HG03175 (cell line): ENCODE results near the gene PBRM1.

Source experiments
- ATAC-seq: cut with Tn5 transposase; IDR thresholded peaks from one replicate; pipeline ENCODE4 v1.9.1; 2021; ENCODE audit warnings: mild to moderate bottlenecking, moderate library complexity; ENCODE audit not compliant: unreplicated experiment

PBRM1 gene

DNA sequence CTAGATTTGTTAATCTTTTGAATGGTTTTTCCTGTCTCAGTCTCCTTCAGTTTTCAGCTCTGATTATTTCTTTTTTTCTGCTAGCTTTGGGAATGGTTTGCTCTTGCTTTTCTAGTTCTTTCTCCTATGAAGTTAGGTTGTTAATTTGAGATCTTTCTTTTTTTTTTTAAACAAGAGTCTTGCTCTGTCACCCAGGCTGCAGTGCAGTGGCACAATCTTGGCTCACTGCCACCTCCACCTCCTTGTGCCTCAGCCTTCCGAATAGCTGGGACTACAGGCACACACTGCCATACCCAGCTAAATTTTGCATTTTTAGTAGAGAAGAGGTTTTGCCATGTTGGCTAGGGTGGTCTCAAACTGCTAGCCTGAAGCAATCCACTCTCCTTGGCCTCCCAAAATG, 92.6 kb downstream of the PBRM1 start:
- no peak for ATAC-seq

DNA sequence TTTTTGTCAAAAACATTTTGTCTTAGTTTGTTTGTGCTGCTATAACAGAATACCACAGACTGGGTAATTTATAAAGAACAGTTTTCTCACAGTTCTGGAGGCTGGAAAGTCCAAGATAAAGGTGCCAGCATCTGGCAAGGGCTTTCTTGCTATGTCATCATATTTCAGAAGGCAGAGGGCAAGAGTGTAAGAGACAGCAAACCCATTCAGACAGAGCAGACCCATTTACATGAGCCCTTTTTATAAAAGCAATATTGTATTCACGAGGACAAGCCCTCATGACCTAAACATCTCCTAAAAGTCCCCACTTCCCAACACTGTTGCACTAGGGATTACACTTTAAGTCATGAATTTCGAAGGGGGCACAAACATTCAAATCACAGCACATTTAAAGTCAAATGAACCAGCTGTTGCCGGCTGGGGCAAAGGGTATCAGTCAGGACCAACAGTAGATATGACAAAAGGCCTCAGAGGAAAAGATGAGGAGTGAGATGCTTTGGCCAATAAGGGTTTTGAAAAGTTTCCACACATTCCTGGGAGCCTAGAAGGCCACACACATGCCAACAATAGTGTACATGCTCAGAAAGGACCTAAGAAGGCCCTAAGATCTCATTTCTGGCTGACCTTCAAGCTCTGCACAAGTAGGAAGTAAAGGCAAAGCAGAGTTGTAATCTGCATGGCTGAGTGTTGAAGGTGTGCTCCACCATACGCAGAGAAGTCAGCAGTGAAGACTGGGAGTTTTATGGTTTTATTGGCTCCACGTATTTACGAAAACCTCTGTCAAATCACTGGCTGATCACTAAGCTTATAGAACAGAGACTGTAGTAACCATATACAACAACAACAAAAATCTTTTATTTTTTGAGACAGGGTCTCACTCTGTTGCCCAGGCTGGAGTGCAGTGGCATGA, 111.4 kb downstream of the PBRM1 start:
- ATAC-seq, result no peak

DNA sequence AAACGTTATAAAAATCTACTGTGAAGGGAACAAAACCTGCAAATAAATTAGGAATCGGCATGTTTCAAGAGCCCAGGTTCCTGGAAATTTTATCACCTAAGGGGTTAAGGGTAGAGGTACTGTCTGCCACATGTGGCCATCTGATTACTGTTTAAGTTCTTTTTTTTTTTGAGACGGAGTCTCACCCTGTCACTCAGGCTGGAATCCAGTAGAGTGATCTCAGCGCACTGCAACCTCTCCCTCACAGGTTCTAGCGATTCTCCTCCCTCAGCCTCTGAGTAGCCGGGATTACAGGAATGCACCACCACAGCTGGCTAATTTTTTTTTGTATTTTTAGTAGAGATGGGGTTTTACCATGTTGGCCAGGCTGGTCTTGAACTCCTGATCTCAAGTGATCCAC, 113.5 kb downstream of the PBRM1 start:
- ATAC-seq, result no peak

DNA sequence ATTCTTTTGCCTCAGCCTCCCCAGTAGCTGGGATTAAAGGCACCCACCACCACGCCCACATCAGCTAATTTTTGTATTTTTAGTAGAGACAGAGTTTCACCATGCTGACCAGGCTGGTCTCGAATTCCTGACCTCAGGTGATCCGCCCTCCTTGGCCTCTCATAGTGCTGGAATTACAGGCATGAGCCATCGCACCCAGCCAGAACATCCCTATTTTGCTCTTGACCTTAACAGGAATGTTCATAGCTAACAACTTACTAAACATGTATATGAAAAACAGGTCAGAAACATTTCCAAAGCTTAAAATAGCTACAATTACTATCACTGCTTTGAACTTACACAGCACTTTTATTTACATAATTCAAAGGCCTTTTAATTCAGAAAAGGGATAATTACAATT, 115.6 kb downstream of the PBRM1 start:
- ATAC-seq, result no peak

DNA sequence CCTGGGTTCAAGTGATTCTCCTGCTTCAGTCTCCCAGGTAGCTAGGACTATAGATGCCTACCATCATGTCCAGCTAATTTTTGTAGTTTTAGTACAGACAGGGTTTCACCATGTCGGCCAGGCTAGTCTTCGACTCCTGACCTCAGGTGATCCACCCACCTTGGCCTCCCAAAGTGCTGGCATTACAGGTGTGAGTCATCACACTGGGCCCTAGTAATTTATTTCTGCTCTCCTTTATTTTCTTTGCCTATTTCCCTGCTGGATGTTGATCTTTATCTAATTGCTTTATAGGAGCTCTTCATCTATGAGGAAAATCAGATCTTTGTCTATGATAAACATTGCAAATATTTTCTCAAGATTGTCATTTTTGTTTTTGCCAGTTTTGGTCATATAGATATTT, 117.6 kb downstream of the PBRM1 start:
- ATAC-seq, result no peak

DNA sequence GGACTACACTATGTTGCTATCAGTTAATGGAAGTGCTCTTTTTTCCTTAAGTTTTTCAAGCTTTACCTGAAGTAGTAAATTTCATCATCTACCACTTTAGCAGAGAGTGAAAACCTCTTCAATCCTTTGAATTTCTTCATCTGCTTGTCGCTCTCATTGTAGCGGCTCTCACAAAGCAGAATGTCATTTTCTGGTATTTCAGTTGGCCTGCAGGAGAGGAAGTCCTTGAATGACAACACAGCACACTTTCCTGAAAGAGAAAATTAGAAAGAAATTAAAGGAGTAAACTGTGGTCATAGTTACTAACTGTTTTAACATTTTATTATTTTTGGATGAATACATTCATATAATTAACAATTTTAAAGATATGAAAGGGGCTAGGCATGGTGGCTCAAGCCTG, 121.7 kb downstream of the PBRM1 start:
- no peak for ATAC-seq

DNA sequence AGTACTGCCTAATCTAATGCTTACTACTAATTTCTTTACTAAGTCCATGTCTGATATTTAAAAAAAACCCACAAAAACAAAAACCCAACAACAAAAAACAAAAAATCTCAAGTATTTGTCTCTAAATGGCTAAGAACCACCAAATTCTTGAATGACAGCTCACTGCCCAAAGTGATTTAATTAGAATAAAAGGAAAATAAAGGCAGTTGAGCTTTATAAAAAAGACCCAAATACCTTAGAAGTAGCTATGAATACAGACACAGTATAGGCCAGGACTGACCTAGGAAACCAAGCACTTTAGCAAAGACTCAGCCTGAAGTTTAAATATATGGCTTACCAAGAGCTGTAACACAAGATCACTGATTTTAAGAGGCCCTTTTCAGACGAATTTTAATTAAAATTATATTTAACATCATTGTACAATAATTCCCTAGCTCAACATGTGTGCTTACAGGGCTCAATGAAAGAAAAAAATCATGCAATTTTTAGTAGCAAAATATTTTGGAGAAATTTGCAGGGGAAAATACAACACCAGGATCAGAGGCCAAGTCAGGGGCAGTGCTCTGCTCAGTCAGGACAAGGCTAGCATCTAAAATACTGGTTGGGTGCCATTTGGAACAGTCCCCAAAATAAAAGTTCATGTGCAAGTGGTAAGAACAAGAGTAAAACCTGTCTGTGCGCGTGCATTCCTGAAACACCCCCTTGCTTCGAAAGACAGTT, 124.5 kb downstream of the PBRM1 start:
- ATAC-seq, result no peak

DNA sequence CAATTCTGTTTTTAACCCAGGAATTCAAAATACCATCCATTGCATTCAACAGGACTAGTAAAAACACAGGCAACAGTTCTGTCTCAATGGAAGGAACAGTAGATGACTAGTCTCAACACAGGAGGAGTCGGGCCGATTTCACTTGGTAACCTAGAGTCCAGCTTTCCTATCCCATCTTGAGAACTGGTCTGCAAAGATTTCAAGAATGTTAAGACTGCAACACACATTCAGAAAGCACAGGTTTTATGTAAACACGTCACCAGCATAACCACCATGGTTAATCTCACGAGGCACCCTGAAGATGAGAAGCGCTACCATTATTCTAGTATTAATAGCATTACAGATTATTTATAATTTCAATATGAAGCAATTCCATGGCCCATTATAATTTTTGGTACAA, 127.3 kb downstream of the PBRM1 start:
- no peak for ATAC-seq

DNA sequence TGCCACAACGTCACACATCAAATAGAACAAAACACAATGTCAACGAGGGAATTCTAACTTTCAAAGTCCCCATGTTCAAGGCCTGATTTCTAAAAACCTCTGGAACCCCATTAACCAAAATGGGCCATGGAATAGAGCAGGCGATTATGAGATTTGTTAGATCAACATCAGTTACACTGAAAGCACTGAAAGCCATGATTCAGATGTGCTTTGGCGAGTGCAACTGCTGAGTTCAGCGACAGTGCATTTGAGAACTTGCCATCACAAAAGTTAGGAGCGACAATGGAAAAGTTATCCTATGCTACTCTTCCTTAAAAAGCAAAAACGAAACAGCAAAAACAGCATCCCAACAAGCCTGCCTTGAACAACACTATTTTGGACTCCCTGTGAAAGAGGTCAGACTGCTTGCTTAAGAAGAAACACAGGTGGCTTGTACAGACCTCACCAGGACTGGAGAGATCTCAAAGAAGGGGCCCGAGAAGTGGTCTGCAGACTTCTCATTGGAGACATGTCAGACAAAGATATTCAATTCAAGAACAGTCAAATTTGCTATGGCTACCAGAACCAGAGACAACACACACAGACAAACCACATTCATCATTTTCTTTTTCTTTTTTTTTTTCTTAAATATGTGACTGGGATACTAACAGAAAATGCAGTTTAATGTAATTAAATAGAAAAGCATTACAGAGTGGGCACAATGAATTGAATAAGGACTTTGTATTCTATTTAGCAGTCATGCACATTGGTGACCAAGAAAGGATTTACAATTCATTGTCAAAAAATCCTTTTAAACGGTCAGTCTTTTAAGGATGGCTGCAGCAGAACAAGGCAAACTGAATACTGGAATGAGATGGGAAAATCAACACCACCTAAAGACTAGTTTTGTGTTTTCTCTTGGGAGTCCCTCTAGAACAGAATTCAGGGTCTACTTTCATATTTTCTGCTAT, 128.4 kb downstream of the PBRM1 start:
- no peak for ATAC-seq

DNA sequence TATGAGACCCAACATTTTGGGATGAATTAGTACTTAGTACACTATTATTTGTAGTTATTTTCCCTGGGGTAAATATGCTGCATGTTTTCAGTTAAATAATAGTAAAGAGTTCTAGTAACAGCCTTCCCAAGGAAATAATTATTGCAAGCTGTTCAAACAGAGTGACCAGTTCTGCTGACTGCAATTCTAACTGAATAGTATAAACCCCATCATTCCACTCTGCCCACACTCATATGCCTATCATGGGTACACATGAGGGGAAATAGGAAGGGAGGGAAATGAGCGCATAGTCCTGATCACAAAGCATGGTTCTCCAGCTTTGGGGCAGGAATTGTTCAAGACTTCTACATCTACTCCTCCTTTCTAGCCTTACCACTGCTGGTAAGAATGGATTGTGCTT, 130.7 kb downstream of the PBRM1 start:
- no peak for ATAC-seq

DNA sequence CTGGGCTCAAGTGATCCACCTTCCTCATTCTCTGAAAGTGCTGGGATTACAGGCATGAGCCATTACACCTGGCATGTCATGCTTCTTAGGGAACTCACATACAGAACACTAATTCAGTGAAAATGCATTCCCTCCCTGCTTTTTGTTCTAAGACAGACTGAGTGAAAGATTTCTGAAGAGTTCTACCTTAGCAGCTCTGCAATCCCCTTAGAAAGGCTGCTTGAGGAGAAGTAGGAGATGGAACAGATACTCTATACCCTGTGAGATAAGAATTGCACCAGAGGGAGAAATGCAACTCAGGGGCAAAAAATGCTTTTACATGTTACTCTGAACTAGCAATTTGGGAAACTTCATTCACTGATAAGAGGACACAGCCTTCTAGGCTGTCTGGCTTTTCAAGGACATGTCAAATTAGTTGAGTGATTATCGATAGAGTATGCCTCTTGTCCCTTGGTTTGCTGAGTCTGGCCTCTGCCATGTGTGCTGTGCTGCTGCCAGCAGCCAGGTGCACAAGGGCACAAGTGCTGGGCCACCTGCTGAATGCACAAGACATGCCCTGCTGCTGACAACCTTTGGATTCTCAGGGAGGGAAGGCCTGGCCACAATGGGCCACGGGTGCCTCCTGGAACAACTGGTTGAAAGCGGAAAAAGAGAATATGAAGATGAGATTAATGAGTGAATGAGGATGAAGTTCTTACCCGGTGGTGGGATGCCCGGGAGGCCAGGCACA, 131.5 kb downstream of the PBRM1 start:
- ATAC-seq, result no peak

DNA sequence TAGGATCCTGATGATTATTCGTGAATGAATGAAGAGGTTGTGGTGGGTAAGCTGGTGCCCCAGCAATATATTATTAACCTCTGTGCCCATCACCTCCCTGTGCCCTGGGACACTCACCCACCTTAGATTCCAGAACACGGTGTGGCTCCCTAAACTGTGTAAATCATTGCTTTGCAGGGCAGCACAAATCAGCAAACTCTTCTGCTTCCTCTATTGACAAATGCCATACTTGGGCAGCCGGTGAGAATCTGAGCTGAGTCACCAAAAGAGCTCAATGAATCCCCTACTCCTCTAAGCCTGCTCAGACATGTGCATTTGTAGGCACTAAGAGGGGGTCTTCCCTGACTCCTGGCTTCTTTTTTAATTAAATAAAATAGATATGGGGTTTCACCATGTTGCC, 133.6 kb downstream of the PBRM1 start:
- no peak for ATAC-seq

DNA sequence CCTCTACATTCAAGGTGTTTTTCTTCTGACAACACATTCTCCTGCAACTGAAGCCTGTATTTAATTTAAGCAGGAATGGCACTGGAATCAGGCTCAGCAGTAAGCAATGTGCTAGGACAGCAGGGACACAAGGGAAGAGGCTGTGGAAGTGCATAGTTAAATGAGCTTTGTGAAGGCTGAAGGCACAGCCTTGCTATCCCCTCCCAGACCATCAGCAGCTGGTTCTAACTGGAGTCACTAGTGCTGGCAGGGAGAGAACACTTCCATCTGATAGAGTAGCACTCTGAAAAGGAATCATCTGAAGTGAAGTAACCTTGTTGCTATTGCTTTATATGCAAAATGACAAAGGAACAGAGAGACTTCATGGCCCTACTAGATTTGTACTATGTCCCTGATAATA, 134.6 kb downstream of the PBRM1 start:
- no peak for ATAC-seq

DNA sequence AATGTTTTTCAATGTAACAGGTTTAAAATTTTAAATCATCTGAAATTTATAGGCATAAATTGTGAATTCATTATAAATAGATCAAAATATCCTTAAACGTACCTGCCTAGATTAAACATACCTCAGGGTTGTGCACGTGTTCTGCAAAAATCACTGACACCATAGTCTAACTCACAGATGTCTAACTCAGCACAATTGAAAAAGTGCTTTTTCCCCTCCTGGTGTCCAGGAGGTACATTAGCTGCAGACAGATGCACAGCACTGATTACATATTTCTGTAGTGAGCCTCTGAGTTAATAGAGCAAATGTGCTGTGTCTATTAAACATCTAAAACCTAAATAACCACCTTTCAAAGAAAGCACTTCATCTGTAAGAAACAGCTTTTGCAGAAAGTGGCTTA, 138.6 kb downstream of the PBRM1 start:
- no peak for ATAC-seq

DNA sequence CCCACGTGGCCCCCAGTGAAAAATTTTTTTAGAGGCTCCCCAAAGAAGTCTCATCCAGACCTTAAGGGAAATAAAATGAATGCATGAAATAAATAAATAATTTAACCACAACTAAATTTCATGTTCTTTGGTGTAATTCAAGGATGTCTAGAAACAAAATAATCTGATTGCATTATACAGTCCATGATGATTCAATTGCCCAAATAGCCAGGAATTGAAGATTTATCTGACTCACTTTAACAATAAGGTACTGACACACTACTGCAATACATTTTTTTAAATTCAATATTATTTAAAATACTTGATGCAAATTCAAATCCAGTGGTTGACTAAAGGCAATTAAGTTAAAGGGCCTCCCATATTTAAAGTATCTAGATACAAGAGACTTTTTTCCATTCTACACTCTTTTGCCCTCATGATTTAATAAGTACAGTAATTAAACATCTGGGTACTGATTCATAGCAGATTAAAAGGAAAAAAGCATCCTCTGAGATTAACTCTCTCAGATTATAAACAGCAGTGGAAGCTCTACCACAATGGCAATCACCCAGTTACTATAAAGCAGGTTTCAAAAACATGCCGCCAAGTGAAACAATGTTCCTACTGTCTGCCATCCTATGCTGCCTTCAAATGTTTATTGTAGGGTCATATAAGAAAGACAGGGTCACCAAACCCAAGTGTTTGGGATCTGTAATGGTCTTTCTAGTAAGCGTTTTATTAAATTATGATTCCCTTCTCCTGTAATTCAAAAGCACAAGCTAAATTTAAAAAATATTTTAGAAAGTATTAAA, 139.4 kb downstream of the PBRM1 start:
- ATAC-seq, result no peak

DNA sequence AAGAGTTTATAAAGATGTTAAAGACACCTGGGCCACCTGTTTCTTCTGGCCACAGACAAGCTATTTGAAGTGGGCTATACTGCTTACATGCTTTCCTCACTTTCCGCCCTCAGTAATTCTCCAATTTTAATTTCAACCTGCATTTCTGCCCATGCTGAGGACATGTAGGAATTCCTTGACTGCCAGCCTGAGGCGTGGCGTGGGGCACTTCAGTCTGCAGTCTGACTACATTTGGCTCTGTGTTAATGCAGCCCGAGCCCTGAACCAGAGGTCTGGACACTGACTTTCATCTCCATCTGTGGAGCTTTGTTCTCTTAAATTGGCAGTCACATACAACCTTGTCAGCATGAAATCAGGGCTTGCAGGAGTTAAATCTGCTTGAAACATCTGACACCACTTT, 140.8 kb downstream of the PBRM1 start:
- no peak for ATAC-seq

DNA sequence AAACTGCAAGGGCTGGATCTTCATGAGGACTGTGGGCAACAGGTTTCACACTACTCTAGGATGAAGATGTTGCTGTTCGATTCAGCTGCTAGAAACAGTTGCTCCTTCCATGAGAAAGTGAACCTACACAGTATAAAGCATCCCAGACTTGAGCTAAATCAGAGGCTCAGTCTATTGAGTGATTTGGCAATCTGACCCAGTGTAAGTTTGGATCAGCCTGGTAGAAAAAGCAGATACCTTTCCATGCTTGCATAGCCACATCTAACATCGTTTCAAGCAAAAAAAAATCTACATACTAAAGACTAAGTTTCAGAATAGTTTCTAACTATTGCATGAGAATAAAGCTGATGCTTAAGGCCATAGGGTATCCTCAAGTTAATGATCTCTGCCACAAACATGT, 144.7 kb downstream of the PBRM1 start:
- ATAC-seq, result no peak

DNA sequence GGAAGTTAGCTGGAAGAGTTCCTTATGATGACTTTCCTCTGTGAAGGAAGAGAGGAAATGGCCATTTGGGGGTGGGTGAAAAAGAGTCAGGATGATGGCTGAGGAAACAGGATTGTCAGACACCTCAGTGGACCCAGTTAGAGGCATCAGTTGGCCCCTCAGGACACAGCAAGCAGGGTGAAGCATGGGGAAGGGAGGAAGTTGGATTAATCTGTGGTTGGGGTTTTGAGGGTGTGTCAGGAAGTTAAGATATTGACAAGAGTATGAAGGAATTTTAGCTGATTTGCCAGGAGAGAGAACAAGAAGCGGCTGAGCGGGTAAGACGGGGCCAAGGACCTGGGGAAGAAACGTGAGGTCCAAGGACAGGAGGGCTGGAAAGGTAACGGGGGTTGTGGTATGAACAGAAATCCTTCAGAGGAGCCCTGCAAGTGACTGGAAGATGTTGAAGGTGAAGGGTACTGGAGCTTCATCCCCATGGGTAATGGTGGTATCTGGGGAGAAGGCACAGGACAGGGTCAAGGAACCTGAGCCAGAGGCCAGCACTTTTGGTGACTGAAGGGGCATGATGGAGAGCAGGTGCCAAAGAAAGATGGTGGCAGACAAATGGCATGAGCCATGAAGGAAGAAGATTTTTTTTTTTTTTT, 146.6 kb downstream of the PBRM1 start:
- ATAC-seq, result no peak

DNA sequence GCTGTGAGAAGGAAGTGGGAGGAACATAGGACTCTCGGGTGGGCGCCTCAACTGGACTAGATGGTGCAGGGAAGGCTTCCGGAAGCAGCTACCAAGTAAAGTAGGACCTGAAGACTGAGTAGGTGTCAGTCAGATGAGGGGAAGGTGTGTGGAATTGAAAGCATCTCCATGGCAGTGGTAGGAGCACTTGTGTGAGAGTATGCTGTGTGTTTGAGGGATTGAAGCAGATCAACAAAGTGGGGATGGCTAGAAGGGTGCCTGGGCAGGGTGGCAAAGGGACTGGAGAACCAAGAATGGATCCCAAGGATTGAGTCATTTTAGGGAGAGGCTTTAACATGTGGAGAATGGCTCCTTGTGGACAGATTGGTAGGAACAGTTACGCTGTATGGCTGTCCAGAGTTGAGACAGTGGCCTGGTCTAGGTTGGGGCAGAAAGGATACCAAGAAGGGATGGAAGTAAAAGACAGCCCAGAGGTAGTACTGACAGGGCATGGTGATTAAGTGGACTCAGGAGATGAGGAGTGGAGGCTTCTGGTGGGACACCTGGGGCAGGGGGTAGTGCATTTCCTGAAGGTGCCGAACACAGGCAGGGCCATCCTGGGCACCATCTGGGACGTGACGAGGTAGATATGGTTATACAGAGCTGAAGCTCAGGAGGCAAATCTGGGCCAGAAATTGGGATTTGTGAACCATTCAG, 147.8 kb downstream of the PBRM1 start:
- no peak for ATAC-seq
